HUES48 (cell line): ENCODE results near the gene LHX4.

Experiments used
- H3K27ac ChIP-seq: one replicate; pipeline ENCODE4 v1.7.0; 2013; ENCODE audit warnings: low read depth, low read length, inconsistent platforms
- H3K27me3 ChIP-seq: 2 replicates; pipeline ENCODE4 v1.6.1; 2013; ENCODE audit warnings: mild to moderate bottlenecking, low read length; ENCODE audit not compliant: control insufficient read depth, insufficient read depth
- H3K36me3 ChIP-seq: 2 replicates; pipeline ENCODE4 v1.6.1; 2013; ENCODE audit warnings: low read length; ENCODE audit not compliant: control insufficient read depth, insufficient read depth
- H3K4me1 ChIP-seq: 2 replicates; pipeline ENCODE4 v1.6.1; 2013; ENCODE audit warnings: mild to moderate bottlenecking, low read length; ENCODE audit not compliant: control insufficient read depth, insufficient read depth
- H3K4me3 ChIP-seq: 2 replicates; pipeline ENCODE4 v1.5.1; 2013; ENCODE audit warnings: mild to moderate bottlenecking, low read depth, low read length
- H3K9ac ChIP-seq: 2 replicates; pipeline ENCODE4 v1.6.1; 2013; ENCODE audit warnings: mild to moderate bottlenecking, low read depth, low read length, moderate library complexity
- H3K9me3 ChIP-seq: 2 replicates; pipeline ENCODE4 v1.6.1; 2013; ENCODE audit warnings: low read length; ENCODE audit not compliant: control insufficient read depth, insufficient read depth

Gene LHX4

GRCh38 chr1:180278596-180279395 lies 48.7 kb downstream of the LHX4 start:
- Histone ChIP-seq H3K4me1 (peaks cover 12% of the 10 kb centered on the region), H3K27me3 (no peaks in the 10 kb centered on the region), H3K27ac (no peak overlapping the region), H3K9ac (no peak overlapping the region), H3K36me3 (peaks cover 28% of the 10 kb centered on the region), H3K9me3 (peaks cover 7% of the 10 kb centered on the region; the same call in 1 of the 2 replicates), H3K4me3 (no peak overlapping the region)

DNA sequence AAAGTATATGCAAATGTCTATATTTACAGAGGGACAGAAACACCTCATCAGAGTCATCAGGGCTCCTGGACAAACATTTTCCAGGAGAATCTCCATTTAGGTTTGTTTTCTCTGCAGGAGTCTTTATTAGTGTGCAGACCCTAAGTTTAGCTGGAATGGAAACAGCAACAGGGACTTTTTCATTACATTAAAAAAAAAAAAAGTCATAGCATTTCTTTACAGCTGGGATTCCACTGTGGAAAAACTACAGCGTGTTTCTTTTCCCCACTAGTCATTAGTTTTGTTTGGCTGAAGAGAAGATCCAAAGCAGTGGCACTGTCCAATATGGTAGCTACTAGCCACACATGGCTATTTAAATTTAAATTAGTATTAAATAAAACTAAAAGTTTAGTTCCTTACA lies 49.6 kb downstream of the LHX4 start:
- H3K27me3 ChIP-seq = no peaks in the 10 kb centered on the region
- H3K36me3 ChIP-seq = peaks cover 19% of the 10 kb centered on the region
- H3K9me3 ChIP-seq = peaks cover 7% of the 10 kb centered on the region; the same call in 1 of the 2 replicates
- H3K9ac ChIP-seq = no peak overlapping the region
- H3K27ac ChIP-seq = no peak overlapping the region
- H3K4me3 ChIP-seq = no peak overlapping the region
- H3K4me1 ChIP-seq = peaks cover 12% of the 10 kb centered on the region

DNA sequence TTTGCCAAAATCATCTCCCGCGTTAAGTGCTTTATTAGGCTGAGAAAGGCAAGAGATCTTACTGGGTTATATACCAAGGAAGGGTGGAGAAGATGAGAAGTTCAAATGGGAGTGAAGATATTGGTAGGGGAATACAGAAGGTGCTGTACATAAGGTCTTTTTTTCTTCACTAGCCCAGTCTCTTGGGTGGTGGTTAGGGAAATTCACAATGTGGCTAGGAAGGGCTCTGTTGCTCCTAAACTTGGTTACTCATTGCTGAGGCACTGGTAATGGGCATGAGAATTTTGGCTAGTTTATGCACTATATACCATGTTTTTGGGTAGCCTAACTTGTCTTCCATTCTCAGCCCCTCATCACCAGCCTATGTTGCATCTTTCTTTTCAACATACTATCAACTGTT lies 50.6 kb downstream of the LHX4 start:
- Histone ChIP-seq H3K9me3 (peaks cover 7% of the 10 kb centered on the region; the same call in 1 of the 2 replicates), H3K27me3 (no peaks in the 10 kb centered on the region), H3K9ac (no peak overlapping the region), H3K27ac (no peak overlapping the region), H3K4me3 (no peak overlapping the region), H3K4me1 (peaks cover 12% of the 10 kb centered on the region), H3K36me3 (peaks cover 11% of the 10 kb centered on the region; the same call in 1 of the 2 replicates)

DNA sequence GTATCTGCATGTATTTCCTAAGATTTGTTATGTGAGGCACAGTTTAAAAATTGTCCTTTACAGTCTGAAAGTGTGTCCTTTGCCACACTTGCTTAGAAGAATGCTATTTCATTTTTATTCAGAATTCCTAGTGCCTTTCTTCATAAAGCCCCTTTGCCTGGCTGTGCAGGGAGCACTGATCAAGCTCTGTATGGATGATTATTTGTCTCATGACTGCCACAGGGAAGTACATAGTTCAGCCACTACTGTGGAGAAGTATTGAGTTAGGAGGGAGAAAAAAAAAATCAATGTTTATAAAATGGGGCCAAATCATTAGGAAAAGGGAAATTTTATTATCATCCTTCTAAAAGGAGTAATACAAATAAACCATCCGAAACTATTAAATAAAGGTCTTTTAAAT lies 51.4 kb downstream of the LHX4 start:
- H3K36me3 ChIP-seq = peaks cover 7% of the 10 kb centered on the region; the same call in 1 of the 2 replicates
- no peaks in the 10 kb centered on the region for H3K27me3 ChIP-seq

GRCh38 chr1:180282401-180283044 lies 52.5 kb downstream of the LHX4 start:
- Histone ChIP-seq H3K27me3 (no peaks in the 10 kb centered on the region), H3K9me3 (no peaks in the 10 kb centered on the region), H3K4me1 (peaks cover 10% of the 10 kb centered on the region), H3K27ac (no peak overlapping the region), H3K9ac (no peak overlapping the region), H3K4me3 (no peak overlapping the region), H3K36me3 (peaks cover 8% of the 10 kb centered on the region)

More for the DNA sequence above, 51.4 kb downstream of the LHX4 start:
- no peak overlapping the region for H3K4me3 ChIP-seq
- H3K9ac ChIP-seq = no peak overlapping the region
- peaks cover 12% of the 10 kb centered on the region for H3K4me1 ChIP-seq
- no peak overlapping the region for H3K27ac ChIP-seq
- H3K9me3 ChIP-seq = 0 out of 2 replicates have a peak, but pooled peaks cover under 1% of the 10 kb centered on the region

- H3K4me1 ChIP-seq = peaks cover 4% of the 10 kb centered on the region
Measured at GRCh38 chr1:180283098-180283497, 53.0 kb downstream of the LHX4 start.

GRCh38 chr1:180286417-180286816 lies 56.4 kb downstream of the LHX4 start:
- Histone ChIP-seq H3K27me3 (no peaks in the 10 kb centered on the region), H3K9me3 (no peaks in the 10 kb centered on the region), H3K9ac (no peak overlapping the region), H3K4me3 (no peak overlapping the region), H3K4me1 (no peaks in the 10 kb centered on the region), H3K27ac (no peak overlapping the region), H3K36me3 (peaks cover 8% of the 10 kb centered on the region)

More at GRCh38 chr1:180283098-180283497, 53.0 kb downstream of the LHX4 start:
- Histone ChIP-seq H3K27me3 (no peaks in the 10 kb centered on the region), H3K4me3 (no peak overlapping the region), H3K27ac (no peak overlapping the region), H3K9me3 (no peaks in the 10 kb centered on the region), H3K9ac (no peak overlapping the region), H3K36me3 (peaks cover 10% of the 10 kb centered on the region)

GRCh38 chr1:180287988-180288705 lies 58.1 kb downstream of the LHX4 start:
- H3K4me3 ChIP-seq = no peak overlapping the region
- H3K27ac ChIP-seq = no peak overlapping the region
- no peaks in the 10 kb centered on the region for H3K4me1 ChIP-seq
- H3K36me3 ChIP-seq = peaks cover 8% of the 10 kb centered on the region
- no peaks in the 10 kb centered on the region for H3K27me3 ChIP-seq
- H3K9ac ChIP-seq = no peak overlapping the region
- no peaks in the 10 kb centered on the region for H3K9me3 ChIP-seq

DNA sequence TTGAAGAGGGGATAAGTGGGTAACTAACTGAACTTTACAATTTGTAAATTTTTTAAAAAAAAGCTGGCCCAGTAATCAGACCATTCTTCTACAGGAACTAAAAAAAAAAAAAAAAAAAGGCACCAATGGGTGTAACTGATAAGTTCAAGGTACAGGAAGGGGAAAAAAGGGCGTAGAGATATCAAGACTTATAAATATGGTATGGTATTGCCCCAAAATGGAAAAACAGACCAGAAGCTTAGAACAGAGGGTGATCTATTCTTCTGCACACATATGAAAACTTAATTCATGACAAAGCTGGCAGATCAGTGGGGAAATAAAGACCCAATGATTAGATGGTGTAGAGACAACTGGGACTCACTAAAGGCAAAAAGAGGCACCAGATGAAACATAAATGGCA lies 58.9 kb downstream of the LHX4 start:
- Histone ChIP-seq H3K9ac (no peak overlapping the region), H3K4me1 (no peaks in the 10 kb centered on the region), H3K4me3 (no peak overlapping the region), H3K27ac (no peak overlapping the region), H3K9me3 (no peaks in the 10 kb centered on the region), H3K27me3 (no peaks in the 10 kb centered on the region), H3K36me3 (peaks cover 8% of the 10 kb centered on the region)

- no peaks in the 10 kb centered on the region for H3K27me3 ChIP-seq
- H3K4me1 ChIP-seq = no peaks in the 10 kb centered on the region
- no peak overlapping the region for H3K9ac ChIP-seq
- no peak overlapping the region for H3K27ac ChIP-seq
- H3K9me3 ChIP-seq = no peaks in the 10 kb centered on the region
- H3K4me3 ChIP-seq = no peak overlapping the region
- H3K36me3 ChIP-seq = peaks cover 8% of the 10 kb centered on the region
Measured at GRCh38 chr1:180290265-180291001, 60.4 kb downstream of the LHX4 start.
